GM12875 (cell line): Measurements from ENCODE around the gene COG5.
"Not testable (repeated sequence)": the region's sequence is repeated elsewhere in the genome, so short reads cannot be mapped to it uniquely, and the experiment has no call there.

ENCODE experiments used
- H3K4me3 ChIP-seq: one replicate; pipeline ENCODE4 v1.5.1; 2011; ENCODE audit warnings: low read depth, low read length, control low read depth
- CTCF ChIP-seq: IDR thresholded peaks from 2 replicates; pipeline ENCODE4 v1.5.1; 2011; ENCODE audit warnings: low read depth, mild to moderate bottlenecking, control low read depth, inconsistent platforms, low read length, moderate library complexity, borderline replicate concordance; ENCODE audit not compliant: insufficient read depth

The COG5 gene

DNA sequence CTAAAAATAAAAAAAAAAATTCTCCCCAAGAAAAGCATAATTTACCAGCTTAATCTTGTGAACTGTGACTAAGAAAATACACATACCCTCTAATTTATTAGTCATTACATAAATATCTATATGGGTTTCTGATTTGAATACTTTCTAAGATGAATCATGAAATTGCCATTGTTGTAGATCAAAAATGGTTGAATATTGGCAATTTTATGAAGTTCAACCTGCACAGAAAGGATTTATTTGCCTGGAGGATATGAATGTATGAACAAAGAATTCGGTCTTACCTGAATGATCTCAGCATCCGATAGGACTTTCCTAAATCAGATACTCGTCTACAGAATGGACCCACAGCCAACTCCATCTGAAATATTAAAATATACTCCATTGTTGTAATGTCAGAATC is 333.4 kb downstream of the COG5 start:
- H3K4me3 ChIP-seq = no peak overlapping the region
- TF ChIP-seq CTCF = no peak

DNA sequence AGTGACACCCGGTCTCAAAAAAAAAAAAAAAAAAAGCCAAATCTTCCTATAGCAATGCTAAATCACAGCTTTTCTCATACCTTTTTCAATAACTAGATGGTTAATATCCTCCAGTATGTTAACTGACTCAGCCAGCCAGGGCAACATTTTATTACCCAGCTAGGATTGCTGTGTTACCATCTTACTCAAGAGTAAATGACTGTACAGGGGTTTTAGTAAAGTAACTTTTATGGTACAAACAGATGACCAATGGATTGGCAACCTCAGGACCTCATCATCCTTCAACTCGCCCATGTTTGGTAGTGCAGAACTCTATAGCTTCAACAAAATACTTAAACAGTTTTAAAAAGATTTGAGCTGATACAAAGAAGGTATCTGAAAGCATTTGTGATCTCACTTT is 335.4 kb downstream of the COG5 start:
- no peak for TF ChIP-seq CTCF
- no peak overlapping the region for H3K4me3 ChIP-seq

- no peak overlapping the region for H3K4me3 ChIP-seq
- no peak for TF ChIP-seq CTCF
Measured at GRCh38 chr7:107224374-107225223, 339.1 kb downstream of the COG5 start.

DNA sequence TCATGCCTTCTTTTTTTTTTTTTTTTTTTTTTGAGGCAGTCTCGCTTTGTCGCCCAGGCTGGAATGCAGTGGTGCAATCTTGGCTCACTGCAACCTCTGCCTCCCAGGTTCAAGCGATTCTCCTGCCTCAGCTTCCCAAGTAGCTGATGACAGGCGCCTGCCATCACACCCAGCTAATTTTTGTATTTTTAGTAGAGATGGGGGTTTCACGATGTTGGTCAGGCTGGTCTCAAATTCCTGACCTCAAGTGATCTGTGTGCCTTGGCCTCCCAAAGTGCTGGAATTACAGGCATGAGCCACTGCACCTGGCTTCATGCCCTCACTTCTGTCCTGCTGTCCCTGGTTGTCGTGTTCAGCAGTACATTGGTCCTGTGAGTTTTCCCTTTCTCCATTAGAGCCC is 342.9 kb downstream of the COG5 start:
- H3K4me3 ChIP-seq = not testable (repeated sequence)

DNA sequence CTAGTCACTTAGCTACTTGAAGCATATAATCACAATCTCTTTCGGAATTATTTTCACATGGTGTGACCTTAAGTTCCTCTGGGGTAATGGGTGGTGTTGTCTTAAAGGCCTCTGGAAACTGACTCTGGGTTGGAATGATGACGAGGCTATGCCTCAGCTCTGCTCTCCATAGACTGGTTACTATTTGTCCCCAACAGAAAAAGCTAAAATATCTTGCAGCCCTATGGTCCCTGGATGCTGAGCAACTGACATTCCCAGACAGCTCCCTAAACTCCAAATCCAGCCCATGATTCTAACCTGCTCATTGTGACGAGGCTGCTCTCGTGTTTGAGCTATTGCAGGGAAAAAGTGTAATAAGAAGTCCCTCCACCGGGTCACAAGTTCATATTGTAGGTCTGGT is 343.4 kb downstream of the COG5 start:
- H3K4me3 ChIP-seq = no peak overlapping the region
- no peak for TF ChIP-seq CTCF

- TF ChIP-seq CTCF = no peak
- no peak overlapping the region for H3K4me3 ChIP-seq
Measured at GRCh38 chr7:107219563-107220244, 344.0 kb downstream of the COG5 start.

DNA sequence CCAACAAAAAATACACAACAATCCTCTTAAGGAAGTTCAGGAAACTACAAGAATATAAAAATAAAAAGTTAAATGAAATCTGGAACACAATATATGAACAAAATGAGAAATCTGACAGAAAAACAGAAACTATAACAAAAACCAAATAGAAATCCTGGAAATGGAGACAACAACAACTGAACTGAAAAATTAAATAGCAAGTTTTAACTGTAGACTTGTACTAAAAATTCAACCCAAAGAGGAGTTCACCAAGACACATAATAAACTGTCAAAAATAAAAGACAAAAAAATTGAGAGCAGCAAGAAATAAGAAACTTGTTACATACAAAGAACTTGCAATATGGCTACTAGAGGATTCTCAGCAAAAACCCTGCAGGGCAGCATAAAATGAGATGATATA is 349.8 kb downstream of the COG5 start:
- no peak for TF ChIP-seq CTCF
- no peak overlapping the region for H3K4me3 ChIP-seq
